Measurements from ENCODE around the gene ANGPTL1. TPM values are rescaled to one million over a fixed set of nuclear protein-coding genes. Genes with fewer than 3 reads are reported as not detected.
"Not testable (repeated sequence)": the region's sequence is repeated elsewhere in the genome, so short reads cannot be mapped to it uniquely, and the experiment has no call there.

The ANGPTL1 gene
- total RNA-seq, 1 donor from 2014 or later = not detected

DNA sequence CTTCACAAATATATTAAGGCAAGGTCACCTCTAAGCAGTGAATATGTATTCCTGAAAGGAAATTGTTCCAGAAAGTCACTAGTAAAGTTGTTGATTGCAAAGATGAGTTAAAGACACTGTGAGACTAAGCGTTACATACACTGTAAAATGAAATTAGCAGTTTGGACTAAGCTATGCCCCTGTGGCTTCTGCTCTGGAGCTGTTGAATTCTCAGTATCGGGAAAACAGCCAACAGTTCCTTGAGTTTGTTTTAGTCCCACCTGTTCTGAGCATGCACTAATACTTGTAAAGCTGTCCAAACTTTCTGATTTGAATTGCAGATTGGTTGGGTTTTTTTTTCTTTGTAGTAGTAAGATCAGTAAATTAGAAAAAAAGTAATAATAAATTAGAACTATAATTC lies 21.0 kb downstream of the ANGPTL1 start:
- Mint-ChIP-seq H3K27ac (no peak overlapping the region), H3K27me3 (ENCODE audit: insufficient read depth) (no peaks in the 10 kb centered on the region), H3K36me3 (ENCODE audit: low read depth) (no peaks in the 10 kb centered on the region), H3K9me3 (no peaks in the 10 kb centered on the region), H3K4me3 (no peak overlapping the region), H3K4me1 (ENCODE audit: low read depth) (no peaks in the 10 kb centered on the region)
- intact Hi-C loops (cut with micrococcal nuclease) = no loop called here
- no peak for DNase-seq (ENCODE audit: low spot score)

- H3K4me1 Mint-ChIP-seq (ENCODE audit: low read depth); H3K4me3 Mint-ChIP-seq; H3K9me3 Mint-ChIP-seq; intact Hi-C loops (cut with micrococcal nuclease); H3K36me3 Mint-ChIP-seq (ENCODE audit: low read depth); H3K27me3 Mint-ChIP-seq (ENCODE audit: insufficient read depth); H3K27ac Mint-ChIP-seq; DNase-seq (ENCODE audit: low spot score): not testable (repeated sequence)
These were observed 23.0 kb downstream of the ANGPTL1 start for GRCh38 chr1:178847919-178848318.

DNA sequence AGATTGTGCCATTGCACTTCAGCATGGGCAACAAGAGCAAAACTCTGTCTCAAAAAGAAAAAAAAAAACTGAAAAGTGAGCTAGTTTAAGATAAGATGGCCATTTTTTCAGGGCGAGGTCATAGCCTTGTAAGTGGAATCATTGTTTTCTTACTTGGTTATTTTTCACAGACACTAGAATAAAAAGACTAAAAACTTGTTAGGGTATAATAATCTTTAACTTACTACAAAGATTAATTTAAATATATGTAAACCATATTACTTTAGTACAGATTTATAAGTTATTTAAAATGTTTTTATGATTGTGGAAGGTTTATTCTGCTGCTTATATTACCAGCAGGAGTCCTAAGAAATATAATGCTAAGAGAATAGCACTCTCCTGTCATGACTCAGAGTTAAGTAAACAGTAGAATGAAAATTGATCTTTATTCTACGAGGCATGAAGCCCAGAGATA lies 23.5 kb downstream of the ANGPTL1 start:
- Mint-ChIP-seq H3K4me1 (ENCODE audit: low read depth) (no peaks in the 10 kb centered on the region), H3K4me3 (no peak overlapping the region), H3K9me3 (no peaks in the 10 kb centered on the region), H3K36me3 (ENCODE audit: low read depth) (no peaks in the 10 kb centered on the region), H3K27me3 (ENCODE audit: insufficient read depth) (no peaks in the 10 kb centered on the region), H3K27ac (no peak overlapping the region)
- intact Hi-C loops (cut with micrococcal nuclease) = no loop called here
- no peak for DNase-seq (ENCODE audit: low spot score)

- intact Hi-C loops (cut with micrococcal nuclease) = no loop called here
- Mint-ChIP-seq H3K9me3 (no peaks in the 10 kb centered on the region), H3K27ac (no peak overlapping the region), H3K27me3 (ENCODE audit: insufficient read depth) (no peaks in the 10 kb centered on the region), H3K4me3 (no peak overlapping the region), H3K4me1 (ENCODE audit: low read depth) (no peaks in the 10 kb centered on the region), H3K36me3 (ENCODE audit: low read depth) (no peaks in the 10 kb centered on the region)
- DNase-seq (ENCODE audit: low spot score) = no peak
These were observed 24.6 kb downstream of the ANGPTL1 start for GRCh38 chr1:178846306-178846705.

DNA sequence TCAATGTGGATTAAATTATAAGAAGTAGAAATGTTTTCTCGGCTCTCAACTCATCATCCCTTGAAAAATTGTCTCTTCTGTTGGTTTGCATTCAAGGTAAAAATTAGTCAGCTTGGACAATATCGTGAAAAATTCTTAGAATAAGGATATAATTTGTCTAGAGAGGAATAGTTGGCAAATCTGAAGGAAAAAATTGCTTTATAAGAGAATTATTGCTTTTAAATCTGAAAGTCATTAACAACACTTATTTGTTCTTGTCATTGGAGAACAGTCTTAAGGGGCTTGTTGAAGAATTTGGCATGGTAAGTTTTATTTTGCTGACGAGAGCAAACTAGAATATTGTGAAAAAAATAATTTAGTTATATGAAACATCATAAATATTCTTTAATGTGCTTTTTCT lies 26.4 kb downstream of the ANGPTL1 start:
- Mint-ChIP-seq H3K4me3 (no peak overlapping the region), H3K4me1 (ENCODE audit: low read depth) (no peaks in the 10 kb centered on the region), H3K36me3 (ENCODE audit: low read depth) (no peaks in the 10 kb centered on the region), H3K27me3 (ENCODE audit: insufficient read depth) (no peaks in the 10 kb centered on the region), H3K27ac (no peak overlapping the region), H3K9me3 (peaks cover 5% of the 10 kb centered on the region)
- no peak for DNase-seq (ENCODE audit: low spot score)
- intact Hi-C loops (cut with micrococcal nuclease) = no loop called here

DNA sequence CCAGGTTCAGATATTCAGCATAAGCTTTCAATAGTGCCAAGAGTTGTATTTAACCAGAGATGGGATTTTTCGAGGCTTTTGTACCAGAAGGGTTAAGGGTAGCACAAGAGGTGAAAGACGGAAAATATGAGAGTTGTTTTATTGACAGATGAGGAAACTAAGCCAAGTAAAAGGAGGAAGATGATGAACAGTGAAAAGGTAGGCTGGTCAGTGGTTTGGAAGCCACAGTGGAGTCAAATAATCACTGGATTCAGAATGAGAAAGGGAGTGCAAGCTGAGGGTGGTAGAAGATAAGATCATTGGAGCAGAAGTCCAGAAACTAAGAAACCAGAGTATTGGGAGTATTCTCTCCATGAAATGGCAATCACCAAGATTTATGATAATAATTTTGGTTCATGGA lies 45.7 kb downstream of the ANGPTL1 start:
- Mint-ChIP-seq H3K9me3 (no peaks in the 10 kb centered on the region), H3K27ac (no peak overlapping the region), H3K4me1 (ENCODE audit: low read depth) (no peaks in the 10 kb centered on the region), H3K4me3 (no peak overlapping the region), H3K27me3 (ENCODE audit: insufficient read depth) (no peaks in the 10 kb centered on the region), H3K36me3 (ENCODE audit: low read depth) (no peaks in the 10 kb centered on the region)
- intact Hi-C loops (cut with micrococcal nuclease) = no loop called here
- no peak for DNase-seq (ENCODE audit: low spot score)

DNA sequence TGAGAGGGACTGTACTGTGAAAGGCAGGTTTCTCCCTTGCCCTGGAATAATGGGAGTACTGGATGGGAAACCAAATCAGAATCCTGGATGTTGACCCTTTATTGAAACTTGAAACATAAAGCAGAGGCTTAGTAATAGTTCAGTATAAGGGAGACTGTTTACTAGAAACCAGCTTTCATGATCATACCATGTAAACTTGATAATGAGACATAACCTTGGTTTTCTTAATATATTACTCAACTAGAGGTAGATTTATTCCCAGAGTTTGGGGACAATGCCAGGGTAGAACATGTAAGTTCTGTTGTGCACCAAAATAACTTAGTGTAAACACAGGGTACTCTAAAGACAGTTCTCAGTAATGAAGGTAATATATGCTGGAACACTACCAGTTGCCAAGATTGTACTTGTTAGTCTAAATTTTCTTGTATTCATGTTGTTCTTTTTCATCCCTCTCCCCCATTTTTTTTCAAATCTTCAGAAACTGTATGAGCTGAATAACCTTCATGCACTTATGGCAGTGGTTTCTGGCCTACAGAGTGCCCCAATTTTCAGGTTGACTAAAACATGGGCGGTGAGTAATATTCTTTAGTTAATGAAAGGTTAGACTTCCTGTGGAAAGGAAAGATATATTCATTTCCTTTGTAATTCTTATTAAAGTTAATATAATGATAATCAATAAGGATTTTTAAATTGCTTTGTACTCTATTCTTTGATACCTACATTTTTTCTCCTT lies 49.6 kb downstream of the ANGPTL1 start:
- H3K4me3 Mint-ChIP-seq = no peak overlapping the region
- DNase-seq (ENCODE audit: low spot score) = no peak
- intact Hi-C loops (cut with micrococcal nuclease) = no loop called here
- H3K27ac Mint-ChIP-seq = no peak overlapping the region
- H3K27me3 Mint-ChIP-seq (ENCODE audit: insufficient read depth) = no peaks in the 10 kb centered on the region
- no peaks in the 10 kb centered on the region for H3K4me1 Mint-ChIP-seq (ENCODE audit: low read depth)
- no peaks in the 10 kb centered on the region for H3K9me3 Mint-ChIP-seq
- H3K36me3 Mint-ChIP-seq (ENCODE audit: low read depth) = no peaks in the 10 kb centered on the region

DNA sequence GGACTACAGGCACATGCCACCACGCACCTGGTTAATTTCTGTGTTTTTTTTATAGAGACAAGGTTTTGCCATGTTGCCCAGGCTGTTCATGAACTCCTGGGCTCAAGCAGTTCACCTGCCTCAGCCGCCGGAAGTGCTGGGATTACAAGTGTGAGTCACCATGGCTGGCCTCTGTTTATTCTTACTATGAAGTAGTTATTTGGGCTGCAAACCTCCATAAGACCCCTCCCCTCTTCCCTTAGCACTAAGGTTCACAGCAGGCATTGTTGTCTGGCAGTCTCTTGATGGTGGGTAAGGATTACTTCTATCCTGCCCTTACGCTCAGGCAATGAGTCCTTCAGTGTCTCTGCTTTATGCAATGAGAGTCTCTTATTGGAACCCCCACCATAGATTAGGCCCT lies 51.8 kb downstream of the ANGPTL1 start:
- Mint-ChIP-seq H3K9me3 (no peaks in the 10 kb centered on the region), H3K27me3 (ENCODE audit: insufficient read depth) (no peaks in the 10 kb centered on the region), H3K27ac (no peak overlapping the region), H3K36me3 (ENCODE audit: low read depth) (no peaks in the 10 kb centered on the region), H3K4me3 (no peak overlapping the region), H3K4me1 (ENCODE audit: low read depth) (no peaks in the 10 kb centered on the region)
- intact Hi-C loops (cut with micrococcal nuclease) = no loop called here
- no peak for DNase-seq (ENCODE audit: low spot score)

- Mint-ChIP-seq H3K4me1 (ENCODE audit: low read depth) (no peaks in the 10 kb centered on the region), H3K36me3 (ENCODE audit: low read depth) (no peaks in the 10 kb centered on the region), H3K27ac (no peak overlapping the region), H3K9me3 (no peaks in the 10 kb centered on the region), H3K27me3 (ENCODE audit: insufficient read depth) (no peaks in the 10 kb centered on the region), H3K4me3 (no peak overlapping the region)
- intact Hi-C loops (cut with micrococcal nuclease) = no loop called here
- DNase-seq (ENCODE audit: low spot score) = no peak
These were observed 52.5 kb downstream of the ANGPTL1 start for GRCh38 chr1:178818416-178818815.

- intact Hi-C loops (cut with micrococcal nuclease) = no loop called here
- peaks cover 1% of the 10 kb centered on the region for H3K27me3 Mint-ChIP-seq (ENCODE audit: insufficient read depth)
- no peaks in the 10 kb centered on the region for H3K36me3 Mint-ChIP-seq (ENCODE audit: low read depth)
- no peak overlapping the region for H3K4me3 Mint-ChIP-seq
- no peaks in the 10 kb centered on the region for H3K4me1 Mint-ChIP-seq (ENCODE audit: low read depth)
- H3K9me3 Mint-ChIP-seq = no peaks in the 10 kb centered on the region
- no peak for DNase-seq (ENCODE audit: low spot score)
- no peak overlapping the region for H3K27ac Mint-ChIP-seq
These were observed 60.3 kb downstream of the ANGPTL1 start for GRCh38 chr1:178810585-178810984.

- Mint-ChIP-seq H3K36me3 (ENCODE audit: low read depth) (no peaks in the 10 kb centered on the region), H3K27me3 (ENCODE audit: insufficient read depth) (peaks cover 1% of the 10 kb centered on the region)
These were observed 62.3 kb downstream of the ANGPTL1 start for GRCh38 chr1:178808529-178808928.

GRCh38 chr1:178806665-178807300 lies 64.1 kb downstream of the ANGPTL1 start:
- intact Hi-C loops (cut with micrococcal nuclease) = no loop called here
- H3K27ac Mint-ChIP-seq = no peak overlapping the region
- no peak overlapping the region for H3K4me3 Mint-ChIP-seq

More at GRCh38 chr1:178808529-178808928, 62.3 kb downstream of the ANGPTL1 start:
- Mint-ChIP-seq H3K27ac (no peak overlapping the region), H3K9me3 (no peaks in the 10 kb centered on the region), H3K4me1 (ENCODE audit: low read depth) (no peaks in the 10 kb centered on the region), H3K4me3 (no peak overlapping the region)
- intact Hi-C loops (cut with micrococcal nuclease) = no loop called here
- DNase-seq (ENCODE audit: low spot score) = no peak

DNA sequence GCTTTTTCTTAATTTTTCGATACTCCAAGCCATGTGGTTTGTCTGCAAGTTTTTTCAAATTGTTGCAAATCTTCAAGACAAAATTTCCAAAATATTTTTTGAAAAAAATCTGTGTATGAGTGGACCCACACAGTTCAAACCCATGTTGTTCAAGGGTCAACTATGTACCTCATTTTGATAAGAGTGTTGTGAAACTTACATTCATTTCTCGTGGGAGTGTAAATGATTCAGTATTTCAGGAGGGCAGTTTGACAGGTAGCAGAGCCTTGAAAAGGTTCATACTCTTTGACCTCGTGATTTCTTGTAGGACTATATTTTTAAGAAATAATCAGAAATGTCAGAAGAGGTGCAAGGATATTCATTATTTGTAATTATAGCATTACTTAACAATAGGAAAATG lies 68.0 kb downstream of the ANGPTL1 start:
- intact Hi-C loops (cut with micrococcal nuclease) = no loop called here
- no peak for DNase-seq (ENCODE audit: low spot score)
- Mint-ChIP-seq H3K9me3 (no peaks in the 10 kb centered on the region), H3K36me3 (ENCODE audit: low read depth) (no peaks in the 10 kb centered on the region), H3K4me3 (no peak overlapping the region), H3K4me1 (ENCODE audit: low read depth) (no peaks in the 10 kb centered on the region), H3K27me3 (ENCODE audit: insufficient read depth) (peaks cover 1% of the 10 kb centered on the region), H3K27ac (no peak overlapping the region)

More at GRCh38 chr1:178806665-178807300, 64.1 kb downstream of the ANGPTL1 start:
- no peak for DNase-seq (ENCODE audit: low spot score)
- Mint-ChIP-seq H3K4me1 (ENCODE audit: low read depth) (no peaks in the 10 kb centered on the region), H3K9me3 (no peaks in the 10 kb centered on the region), H3K36me3 (ENCODE audit: low read depth) (no peaks in the 10 kb centered on the region), H3K27me3 (ENCODE audit: insufficient read depth) (peaks cover 1% of the 10 kb centered on the region)
